Left cardiac atrium (tissue), 4 donors: ENCODE measurements around the gene TRIM29. TPM values are rescaled to one million over a fixed set of nuclear protein-coding genes. Genes with fewer than 3 reads are reported as not detected.

Experiments used
- ATAC-seq, 2 donors: fragments of 200-7000 bp; cut with Tn5 transposase; one replicate each; pipeline ENCODE4 v1.9.1; 2020; ENCODE audit warnings: mild to moderate bottlenecking in 2 of 2, moderate library complexity in 2 of 2
- DNase-seq: peaks from one replicate; pipeline ENCODE4 v3.0.0-alpha.2; 2020
- intact Hi-C, 2 donors: fragments of 100-400 bp; cut with DNase I; formaldehyde crosslinking; loops; one replicate each; pipeline versions ENCODE4 v1.14.1 to v1.15.1; 2022 to 2023
- total RNA-seq, 2 donors: library from RNA; stranded (reverse); fragmentation: NEBNext Ultra II Directional; extraction: Animal tissue kit (Norgen Biotek cat#: 25700); gene quantifications; one replicate each; pipeline ENCODE4 v1.2.1, GENCODE V29; 2021
- donor health status: DM: no; HTN: yes; CAD: no.
- donor health status: DM: no; HTN: yes; CAD: no; lungs with severe emphysema.
- donor health status: DM: yes; HTN: yes; CAD: no.
- donor health status: Dilated cardiomyopathy.

The TRIM29 gene
- total RNA-seq, 2 donors from 2014 or later = 0.50 TPM; not detected in 1

GRCh38 chr11:120079750-120080610, 57.9 kb downstream of the TRIM29 start:
- ATAC-seq (peak; percentile 50 to 70), DNase-seq (no peak)
- intact Hi-C loops = no loop called here

- ATAC-seq = no peak
- intact Hi-C loops = no loop called here
- DNase-seq = no peak
These were observed 59.5 kb downstream of the TRIM29 start for GRCh38 chr11:120078397-120078796.

GRCh38 chr11:120074076-120074475, 63.8 kb downstream of the TRIM29 start:
- intact Hi-C loops = no loop called here
- DNase-seq (no peak), ATAC-seq (no peak)

- intact Hi-C loops = no loop called here
- ATAC-seq (no peak), DNase-seq (no peak)
These were observed 64.7 kb downstream of the TRIM29 start for GRCh38 chr11:120073196-120073595.

GRCh38 chr11:120068114-120068573, 69.8 kb downstream of the TRIM29 start:
- intact Hi-C loops = no loop called here
- DNase-seq = no peak
- peak in 1 of 2 donors; percentile 62 for ATAC-seq

- intact Hi-C loops = no loop called here
- no peak for ATAC-seq
- no peak for DNase-seq
These were observed 70.3 kb downstream of the TRIM29 start for GRCh38 chr11:120067438-120068113.

GRCh38 chr11:120066738-120067437, 71.0 kb downstream of the TRIM29 start:
- intact Hi-C loops = no loop called here
- DNase-seq = no peak
- ATAC-seq = no peak

GRCh38 chr11:120065876-120066275, 72.0 kb downstream of the TRIM29 start:
- ATAC-seq (no peak), DNase-seq (no peak)
- intact Hi-C loops = no loop called here

GRCh38 chr11:120065176-120065575, 72.7 kb downstream of the TRIM29 start:
- no peak for DNase-seq
- no peak for ATAC-seq
- intact Hi-C loops = no loop called here

GRCh38 chr11:120064341-120064740, 73.6 kb downstream of the TRIM29 start:
- DNase-seq = no peak
- ATAC-seq = no peak

GRCh38 chr11:120063686-120064340, 74.1 kb downstream of the TRIM29 start:
- ATAC-seq (no peak), DNase-seq (no peak)
- intact Hi-C loops = no loop called here

More at GRCh38 chr11:120064341-120064740, 73.6 kb downstream of the TRIM29 start:
- intact Hi-C loops = no loop called here

- ATAC-seq = no peak
- intact Hi-C loops = no loop called here
- DNase-seq = no peak
These were observed 75.4 kb downstream of the TRIM29 start for GRCh38 chr11:120062561-120062930.

- DNase-seq (no peak), ATAC-seq (peak in 1 of 2 donors; percentile 37)
- intact Hi-C loops = no loop called here
These were observed 76.0 kb downstream of the TRIM29 start for GRCh38 chr11:120061761-120062560.

Other genes starting within 250 kb of the TRIM29 start
- 10 to 100 TPM; 32.9 to 59.6 TPM for gene OAF, start 72.9 kb upstream of the TRIM29 start, total RNA-seq
- gene POU2F3, start 102.0 kb upstream of the TRIM29 start, total RNA-seq = not detected
- 10 to 100 TPM; 14.1 to 15.6 TPM for gene TLCD5, start 187.2 kb upstream of the TRIM29 start, total RNA-seq
- gene ARHGEF12, start 198.3 kb upstream of the TRIM29 start, total RNA-seq = 10 to 100 TPM; 76.4 to 92.3 TPM